Stimulated activated CD4-positive, alpha-beta T cell treated with anti-CD3 and anti-CD28 coated beads, Interleukin-4, amount 100 ng/mL, for 24 hours (primary cell): ENCODE measurements around the gene DUSP18.
"Not testable (repeated sequence)": the region's sequence is repeated elsewhere in the genome, so short reads cannot be mapped to it uniquely, and the experiment has no call there.

Experiments used
- DNase-seq: peaks from one replicate; pipeline ENCODE4 v3.0.0-alpha.2; 2020

DUSP18 gene

GRCh38 chr22:30636226-30637077 lies 31.2 kb downstream of the DUSP18 start:
- peak; percentile 10 for DNase-seq

GRCh38 chr22:30635273-30636225 lies 32.1 kb downstream of the DUSP18 start, which contains the start of gene SLC35E4:
TSS of gene SLC35E4 (plus strand) at chr22:30635781. CDS start at chr22:30636451, 670 bp downstream.
- DNase-seq: peak; percentile 95

GRCh38 chr22:30634471-30635233 lies 33.0 kb downstream of the DUSP18 start:
- DNase-seq: peak; percentile 93

- not testable (repeated sequence) for DNase-seq
These were observed 36.2 kb downstream of the DUSP18 start for GRCh38 chr22:30631469-30631868.

- DNase-seq: no peak
These were observed 39.2 kb downstream of the DUSP18 start for GRCh38 chr22:30628491-30628890.

GRCh38 chr22:30627471-30627870 lies 40.2 kb downstream of the DUSP18 start:
- DNase-seq: no peak

GRCh38 chr22:30626413-30626812 lies 41.3 kb downstream of the DUSP18 start:
- no peak for DNase-seq

GRCh38 chr22:30619909-30620308 lies 47.8 kb downstream of the DUSP18 start:
- DNase-seq: not testable (repeated sequence)

GRCh38 chr22:30617819-30618218 lies 49.9 kb downstream of the DUSP18 start:
- DNase-seq: no peak

GRCh38 chr22:30615543-30615954 lies 52.1 kb downstream of the DUSP18 start:
- no peak for DNase-seq

GRCh38 chr22:30614879-30615278 lies 52.8 kb downstream of the DUSP18 start:
- DNase-seq: no peak

GRCh38 chr22:30614268-30614667 lies 53.4 kb downstream of the DUSP18 start:
- DNase-seq: no peak

- no peak for DNase-seq
These were observed 54.9 kb downstream of the DUSP18 start for GRCh38 chr22:30612789-30613188.
